Measurements from ENCODE around the gene PRXL2B. TPM values are rescaled to one million over a fixed set of nuclear protein-coding genes. Genes with fewer than 3 reads are reported as not detected.

PRXL2B gene
- total RNA-seq, 4 donors from 2014 or later = 0.52 to 2.7 (median 1.1) TPM

DNA sequence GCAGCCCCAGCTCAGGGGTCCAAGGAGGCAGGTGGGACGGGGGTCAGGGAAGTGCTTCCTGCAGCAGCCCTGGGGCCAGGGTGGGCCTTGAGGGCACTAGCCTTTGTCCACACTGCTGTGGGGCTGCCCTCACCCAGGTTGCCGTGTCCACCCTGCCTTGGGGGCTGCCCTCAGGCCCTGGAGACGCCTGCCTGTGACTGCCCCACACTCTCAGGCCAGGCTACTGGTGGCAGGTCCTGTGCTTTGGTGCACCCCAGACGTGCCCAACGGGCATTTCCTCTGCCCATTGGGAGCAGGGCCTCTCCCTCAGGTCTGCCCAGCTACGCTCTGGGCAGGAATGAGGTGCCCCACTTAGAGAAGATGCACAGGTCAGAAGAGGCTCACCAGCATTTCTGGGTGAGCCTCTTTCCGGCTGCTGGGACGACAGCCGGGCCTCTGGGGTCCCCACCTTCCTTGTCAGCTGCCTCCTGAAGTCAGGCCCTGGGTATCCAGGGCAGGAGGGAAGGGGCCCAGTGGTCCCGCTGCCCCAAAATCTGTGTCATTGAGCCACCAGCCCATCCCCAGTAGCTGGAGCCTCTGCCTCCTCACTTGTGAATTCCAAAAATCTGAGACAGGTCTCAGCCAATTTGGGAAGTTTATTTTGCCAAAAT is 48.9 kb downstream of the PRXL2B start:
- in situ Hi-C loops (cut with MboI; ENCODE audit: low sequenced_read_pairs in 4 of 4) = no loop called here
- DNase-seq (no peak), ATAC-seq (no peak)
- intact Hi-C loops (cut with DNase I; ENCODE audit: low total_unique reads) = no loop called here
- no peak overlapping the region for H3K27ac ChIP-seq
- peaks cover 36 to 54% (median 39%) of the 10 kb centered on the region in 3 donors for H3K27me3 ChIP-seq
- TF ChIP-seq, protein P1, sequence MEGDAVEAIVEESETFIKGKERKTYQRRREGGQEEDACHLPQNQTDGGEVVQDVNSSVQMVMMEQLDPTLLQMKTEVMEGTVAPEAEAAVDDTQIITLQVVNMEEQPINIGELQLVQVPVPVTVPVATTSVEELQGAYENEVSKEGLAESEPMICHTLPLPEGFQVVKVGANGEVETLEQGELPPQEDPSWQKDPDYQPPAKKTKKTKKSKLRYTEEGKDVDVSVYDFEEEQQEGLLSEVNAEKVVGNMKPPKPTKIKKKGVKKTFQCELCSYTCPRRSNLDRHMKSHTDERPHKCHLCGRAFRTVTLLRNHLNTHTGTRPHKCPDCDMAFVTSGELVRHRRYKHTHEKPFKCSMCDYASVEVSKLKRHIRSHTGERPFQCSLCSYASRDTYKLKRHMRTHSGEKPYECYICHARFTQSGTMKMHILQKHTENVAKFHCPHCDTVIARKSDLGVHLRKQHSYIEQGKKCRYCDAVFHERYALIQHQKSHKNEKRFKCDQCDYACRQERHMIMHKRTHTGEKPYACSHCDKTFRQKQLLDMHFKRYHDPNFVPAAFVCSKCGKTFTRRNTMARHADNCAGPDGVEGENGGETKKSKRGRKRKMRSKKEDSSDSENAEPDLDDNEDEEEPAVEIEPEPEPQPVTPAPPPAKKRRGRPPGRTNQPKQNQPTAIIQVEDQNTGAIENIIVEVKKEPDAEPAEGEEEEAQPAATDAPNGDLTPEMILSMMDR (IDR thresholded peaks at IDR 0.05 in 4 of 5, conservative IDR thresholded peaks at IDR 0.05 in 1 of 5) = no peak
- no peak for TF ChIP-seq POLR2A (IDR thresholded peaks at IDR 0.05)
- H3K4me3 ChIP-seq = no peak overlapping the region
- no peaks in the 10 kb centered on the region for H3K36me3 ChIP-seq
- no peaks in the 10 kb centered on the region for H3K4me1 ChIP-seq
- H3K9me3 ChIP-seq = peaks cover 0 to 5% (median 0%) of the 10 kb centered on the region in 3 donors

DNA sequence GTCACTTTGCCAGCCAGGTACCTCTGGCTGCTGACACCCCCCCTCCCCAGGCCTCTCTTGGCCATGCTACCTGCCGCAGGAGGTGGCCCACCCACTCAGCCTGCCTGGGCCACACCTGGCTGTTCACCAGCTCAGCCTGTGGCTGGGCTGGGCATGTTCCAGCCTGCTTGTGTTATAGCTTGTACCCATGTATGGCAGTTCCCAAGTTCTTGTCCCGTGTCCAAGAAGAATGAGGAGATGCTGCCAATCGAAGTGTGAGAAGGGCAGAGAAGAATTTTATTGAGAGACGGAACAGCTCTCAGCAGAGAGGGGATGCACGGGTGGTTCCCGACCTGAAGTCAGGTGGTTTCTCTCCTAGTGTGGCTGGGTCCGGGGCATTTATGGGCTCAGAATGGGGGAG is 50.2 kb downstream of the PRXL2B start:
- TF ChIP-seq, protein P1 (IDR thresholded peaks at IDR 0.05 in 4 of 5, conservative IDR thresholded peaks at IDR 0.05 in 1 of 5) = no peak
- no peak for TF ChIP-seq POLR2A (IDR thresholded peaks at IDR 0.05)
- in situ Hi-C loops (cut with MboI; ENCODE audit: low sequenced_read_pairs in 4 of 4) = no loop called here
- Histone ChIP-seq H3K27me3 (peaks cover 36 to 56% (median 36%) of the 10 kb centered on the region in 3 donors), H3K27ac (no peak overlapping the region), H3K4me3 (no peak overlapping the region), H3K4me1 (no peaks in the 10 kb centered on the region), H3K9me3 (peaks cover 0 to 5% (median 0%) of the 10 kb centered on the region in 3 donors), H3K36me3 (no peaks in the 10 kb centered on the region)
- no peak for ATAC-seq
- DNase-seq = no peak
- intact Hi-C loops (cut with DNase I; ENCODE audit: low total_unique reads) = no loop called here

DNA sequence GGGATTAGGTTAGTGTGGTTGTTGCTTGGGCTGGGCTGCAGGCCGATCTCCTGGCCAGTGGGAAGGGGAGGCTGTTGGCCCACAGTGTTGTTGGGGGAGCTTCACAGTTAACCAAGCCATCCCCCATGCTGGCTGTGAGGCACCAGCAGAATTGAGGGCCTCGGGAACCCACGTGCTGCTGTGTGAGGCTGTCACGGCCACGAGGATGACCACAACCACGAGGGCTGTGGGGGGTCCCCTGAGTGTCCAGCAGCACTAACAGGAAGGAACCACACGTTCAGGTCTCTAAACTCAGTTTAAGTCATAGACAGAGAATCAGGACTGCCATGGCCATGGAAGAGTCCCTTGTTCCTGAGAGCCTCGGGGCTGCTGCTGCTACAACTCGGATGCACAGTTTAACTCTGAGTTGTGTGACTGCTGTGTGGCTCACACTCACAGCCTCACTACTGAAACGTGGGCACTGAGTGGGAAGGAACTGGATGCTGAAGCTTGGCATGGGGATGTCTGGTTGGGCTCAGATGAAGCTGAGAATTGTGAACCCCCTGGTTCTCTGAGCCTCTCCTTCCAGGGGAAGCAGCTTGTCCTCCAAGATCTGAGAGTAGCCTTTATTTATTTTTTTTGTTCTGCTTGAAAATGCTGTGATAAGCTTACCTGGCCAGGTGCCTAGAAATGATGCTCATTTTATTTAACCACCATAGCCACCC is 51.0 kb downstream of the PRXL2B start:
- no peak for DNase-seq
- in situ Hi-C loops (cut with MboI; ENCODE audit: low sequenced_read_pairs in 4 of 4) = no loop called here
- H3K27me3 ChIP-seq = peaks cover 28 to 49% (median 34%) of the 10 kb centered on the region in 3 donors

DNA sequence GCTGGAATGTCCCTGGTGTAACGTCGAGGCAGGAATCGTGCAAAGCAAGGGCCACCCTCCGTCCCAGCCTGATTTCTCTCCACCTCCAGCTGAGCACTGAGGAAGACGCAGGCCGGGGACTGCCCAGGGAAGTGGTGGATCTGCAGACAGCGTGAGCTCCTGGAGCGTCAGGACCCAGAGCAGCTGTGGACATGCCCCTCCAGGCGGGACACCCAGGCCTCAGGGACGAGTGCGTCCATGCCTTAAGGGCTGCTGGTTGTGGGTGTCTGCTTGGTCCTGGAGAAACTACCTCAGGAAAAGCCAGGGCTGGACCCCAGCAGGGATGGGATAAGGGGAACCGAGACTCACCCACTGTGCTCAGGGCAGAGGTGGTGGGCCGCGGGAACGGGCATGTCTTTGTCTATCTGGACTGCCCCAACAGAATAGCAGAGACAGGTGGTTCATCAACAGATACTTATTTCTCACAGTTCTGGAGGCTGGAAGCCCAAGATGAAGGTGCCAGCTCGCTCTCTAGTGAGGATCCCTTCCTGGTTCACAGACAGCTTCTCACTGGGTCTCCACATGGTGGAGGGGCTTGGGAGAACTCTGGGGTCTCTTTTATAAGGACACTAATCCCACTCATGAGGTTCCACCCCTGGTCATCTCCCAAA is 52.0 kb downstream of the PRXL2B start:
- TF ChIP-seq, protein P1 (IDR thresholded peaks at IDR 0.05 in 4 of 5, conservative IDR thresholded peaks at IDR 0.05 in 1 of 5) = no peak
- TF ChIP-seq POLR2A (IDR thresholded peaks at IDR 0.05) = no peak
- H3K27ac ChIP-seq = no peak overlapping the region
- no peaks in the 10 kb centered on the region for H3K36me3 ChIP-seq
- intact Hi-C loops (cut with DNase I; ENCODE audit: low total_unique reads) (no loop called here), in situ Hi-C loops (cut with MboI; ENCODE audit: low sequenced_read_pairs in 4 of 4) (no loop called here)
- no peak overlapping the region for H3K4me3 ChIP-seq
- H3K27me3 ChIP-seq = peaks cover 23 to 46% (median 28%) of the 10 kb centered on the region in 3 donors
- H3K9me3 ChIP-seq = peaks cover 0 to 5% (median 0%) of the 10 kb centered on the region in 3 donors
- H3K4me1 ChIP-seq = peaks cover 0 to 10% of the 10 kb centered on the region in 2 donors
- no peak for ATAC-seq
- no peak for DNase-seq

More for the DNA sequence above, 51.0 kb downstream of the PRXL2B start:
- Histone ChIP-seq H3K4me1 (peaks cover 0 to 7% of the 10 kb centered on the region in 2 donors), H3K36me3 (no peaks in the 10 kb centered on the region), H3K27ac (no peak overlapping the region), H3K4me3 (no peak overlapping the region), H3K9me3 (peaks cover 0 to 5% (median 0%) of the 10 kb centered on the region in 3 donors)
- no peak for ATAC-seq
- intact Hi-C loops (cut with DNase I; ENCODE audit: low total_unique reads) = no loop called here
- TF ChIP-seq, protein P1 (IDR thresholded peaks at IDR 0.05 in 4 of 5, conservative IDR thresholded peaks at IDR 0.05 in 1 of 5) = no peak
- no peak for TF ChIP-seq POLR2A (IDR thresholded peaks at IDR 0.05)

Data from gastrocnemius medialis (tissue), 4 donors.